Testis (tissue), 3 donors: ENCODE results near the gene NRBP1. TPM values are rescaled to one million over a fixed set of nuclear protein-coding genes. Genes with fewer than 3 reads are reported as not detected.

Source experiments
- DNase-seq: peaks from one replicate; pipeline ENCODE4 v3.0.0-alpha.2; 2019
- H3K27ac ChIP-seq, 2 donors: fragments of 200-600 bp; sonication (generic); one replicate each; pipeline ENCODE4 v1.5.1; 2019
- H3K27me3 ChIP-seq: fragments of 200-600 bp; sonication (generic); one replicate; pipeline ENCODE4 v1.5.1; 2019
- H3K36me3 ChIP-seq: fragments of 200-600 bp; sonication (generic); one replicate; pipeline ENCODE4 v1.5.1; 2017; ENCODE audit warnings: low read depth; ENCODE audit errors: missing control alignments
- H3K4me1 ChIP-seq: fragments of 200-600 bp; sonication (generic); one replicate; pipeline ENCODE4 v1.5.1; 2019
- H3K4me3 ChIP-seq, 2 donors: fragments of 200-600 bp; sonication (generic); one replicate each; pipeline ENCODE4 v1.5.1; 2017 to 2019
- H3K9me3 ChIP-seq: fragments of 200-600 bp; sonication (generic); one replicate; pipeline ENCODE4 v1.5.1; 2017
- CTCF ChIP-seq, 3 experiments: fragments of 450-650 bp in 2 of 3; fragments of 200-600 bp in 1 of 3; sonication (generic) in 1 of 3; IDR thresholded peaks; one replicate each; pipeline ENCODE4 v1.5.1; 2016 to 2019; ENCODE audit warnings: antibody characterized with exemption in 3 of 3, mild to moderate bottlenecking in 2 of 3, moderate library complexity in 1 of 3
- POLR2A ChIP-seq: fragments of 450-650 bp; IDR thresholded peaks from one replicate; pipeline ENCODE4 v1.6.1; 2017; ENCODE audit warnings: antibody characterized with exemption, mild to moderate bottlenecking, moderate library complexity
- WGBS, 2 donors: methylation state at CpG; one replicate each; pipeline ENCODE4 v1.1.5; 2018; 5-methylcytosine and 5-hydroxymethylcytosine counted together
- intact Hi-C: fragments of 100-400 bp; cut with DNase I; formaldehyde crosslinking; loops from one replicate; pipeline ENCODE4 v1.15.1; 2023; ENCODE audit warnings: low total_unique reads
- polyA plus RNA-seq: library from polyadenylated mRNA; stranded (reverse); fragments of 350-450 nt; fragmentation: Illumina TruSeq; extraction: RNeasy Lipid Tissue Mini Kit (QIAGEN cat#74804); gene quantifications from one replicate; pipeline ENCODE4 v1.2.3, GENCODE V29; 2014; ENCODE audit warnings: low read depth, low replicate concordance; ENCODE audit not compliant: insufficient read depth
- total RNA-seq, 2 donors: library from RNA; depleted of rRNA; stranded (reverse); fragments of >200 nt; gene quantifications; one replicate each; pipeline ENCODE4 v1.2.3, GENCODE V29; 2016

Gene NRBP1
- total and polyA plus RNA-seq, 3 donors from 2014 or later = 112 to 191 (median 139) TPM

DNA sequence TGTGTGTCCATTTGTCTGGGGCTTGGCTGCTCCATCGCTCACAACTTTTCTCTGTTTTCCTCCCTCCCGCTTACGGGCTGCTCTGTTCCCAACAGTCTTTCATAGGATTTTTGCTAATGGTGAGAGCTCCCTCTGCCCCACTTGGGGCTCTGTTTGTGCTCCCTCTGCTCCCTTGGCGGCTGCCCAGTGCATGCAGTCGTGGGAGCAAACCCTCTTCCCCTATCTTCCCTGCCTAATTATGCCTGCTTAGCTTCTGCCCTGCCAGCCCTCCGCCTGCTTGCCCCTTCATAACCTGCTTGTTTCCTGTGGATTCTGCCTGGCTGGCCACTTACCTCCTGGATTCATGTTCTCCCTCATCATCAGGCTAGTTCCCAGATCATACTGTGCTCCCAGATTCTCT, 7.2 kb downstream of the NRBP1 start:
- WGBS, 2 donors = 87 to 93% methylated on average over 6 of the region's 6 CpGs
- Histone ChIP-seq H3K36me3 (no peaks in the 10 kb centered on the region), H3K4me3 (no peak overlapping the region), H3K9me3 (no peaks in the 10 kb centered on the region), H3K27me3 (no peaks in the 10 kb centered on the region), H3K27ac (no peak overlapping the region), H3K4me1 (peaks cover 2% of the 10 kb centered on the region)
- intact Hi-C loops = no loop called here
- TF ChIP-seq CTCF (IDR thresholded peaks at IDR 0.05) (no peak), POLR2A (no peak)
- DNase-seq = no peak

- Histone ChIP-seq H3K9me3 (no peaks in the 10 kb centered on the region), H3K4me1 (peaks cover 23% of the 10 kb centered on the region), H3K4me3 (no peak overlapping the region), H3K27me3 (no peaks in the 10 kb centered on the region), H3K36me3 (no peaks in the 10 kb centered on the region), H3K27ac (no peak overlapping the region)
- DNase-seq = no peak
- intact Hi-C loops = no loop called here
- WGBS, 2 donors = 52 to 66% methylated on average over 10 of the region's 10 CpGs
- TF ChIP-seq CTCF (IDR thresholded peaks at IDR 0.05) (no peak), POLR2A (no peak)
Observed at GRCh38 chr2:27441226-27441926, 12.9 kb downstream of the NRBP1 start.

DNA sequence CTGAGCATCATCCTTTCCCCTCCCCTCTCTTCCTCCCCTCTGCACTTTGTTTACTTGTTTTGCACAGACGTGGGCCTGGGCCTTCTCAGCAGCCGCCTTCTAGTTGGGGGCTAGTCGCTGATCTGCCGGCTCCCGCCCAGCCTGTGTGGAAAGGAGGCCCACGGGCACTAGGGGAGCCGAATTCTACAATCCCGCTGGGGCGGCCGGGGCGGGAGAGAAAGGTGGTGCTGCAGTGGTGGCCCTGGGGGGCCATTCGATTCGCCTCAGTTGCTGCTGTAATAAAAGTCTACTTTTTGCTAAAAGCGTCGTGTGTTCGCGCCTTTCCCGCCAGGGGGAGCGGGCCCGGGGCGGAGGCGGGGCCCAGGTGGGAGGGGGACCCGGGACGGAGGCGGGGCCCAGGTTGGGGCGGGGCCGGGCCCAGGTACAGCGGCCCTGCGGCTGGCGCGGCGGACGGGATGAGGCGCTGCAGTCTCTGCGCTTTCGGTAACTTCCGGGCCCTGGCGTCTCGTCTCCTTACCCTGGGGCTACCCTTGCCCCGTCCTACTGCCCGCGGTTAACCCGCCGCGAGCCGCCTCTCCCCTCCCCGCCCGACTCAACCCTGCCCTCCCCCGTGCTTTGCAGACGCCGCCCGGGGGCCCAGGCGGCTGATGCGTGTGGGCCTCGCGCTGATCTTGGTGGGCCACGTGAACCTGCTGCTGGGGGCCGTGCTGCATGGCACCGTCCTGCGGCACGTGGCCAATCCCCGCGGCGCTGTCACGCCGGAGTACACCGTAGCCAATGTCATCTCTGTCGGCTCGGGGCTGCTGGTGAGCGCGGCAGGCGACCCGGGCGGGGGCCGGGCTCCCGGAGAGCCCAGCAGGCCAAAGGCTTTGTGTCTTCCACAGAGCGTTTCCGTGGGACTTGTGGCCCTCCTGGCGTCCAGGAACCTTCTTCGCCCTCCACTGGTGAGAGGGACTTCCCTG, 13.8 kb downstream of the NRBP1 start, which contains the start of gene KRTCAP3:
TSS of gene KRTCAP3 (plus strand) at position 424 of the 962 bp plus-strand sequence. CDS start at position 456, 32 bp downstream.
- no peaks in the 10 kb centered on the region for H3K27me3 ChIP-seq
- peak; percentile 39 for DNase-seq
- no peaks in the 10 kb centered on the region for H3K9me3 ChIP-seq
- intact Hi-C loops = no loop called here
- H3K4me1 ChIP-seq = peaks cover 23% of the 10 kb centered on the region
- 33 to 55% methylated on average over 3 to 52 of the region's 80 CpGs for WGBS, 2 donors
- no peaks in the 10 kb centered on the region for H3K36me3 ChIP-seq
- TF ChIP-seq CTCF (IDR thresholded peaks at IDR 0.05) = no peak
- TF ChIP-seq POLR2A = no peak
- peak within 1 kb of the TSS; percentile 32 to 51 for H3K4me3 ChIP-seq
- H3K27ac ChIP-seq = peak within 1 kb of the TSS in 1 of 2 donors; percentile 26

DNA sequence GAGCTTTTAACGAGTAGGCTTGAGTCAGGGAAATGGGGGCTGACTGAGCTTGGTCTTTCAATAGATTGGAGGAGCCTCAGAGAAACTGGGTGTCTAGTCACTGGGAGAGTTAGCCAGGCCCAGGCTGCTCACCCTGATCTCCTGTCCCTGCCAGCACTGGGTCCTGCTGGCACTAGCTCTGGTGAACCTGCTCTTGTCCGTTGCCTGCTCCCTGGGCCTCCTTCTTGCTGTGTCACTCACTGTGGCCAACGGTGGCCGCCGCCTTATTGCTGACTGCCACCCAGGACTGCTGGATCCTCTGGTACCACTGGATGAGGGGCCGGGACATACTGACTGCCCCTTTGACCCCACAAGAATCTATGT, 14.5 kb downstream of the NRBP1 start:
- H3K4me1 ChIP-seq = peaks cover 23% of the 10 kb centered on the region
- intact Hi-C loops = no loop called here
- peak overlapping the region in 1 of 2 donors; percentile 51 for H3K4me3 ChIP-seq
- peak overlapping the region in 1 of 2 donors; percentile 26 for H3K27ac ChIP-seq
- no peaks in the 10 kb centered on the region for H3K9me3 ChIP-seq
- no peaks in the 10 kb centered on the region for H3K36me3 ChIP-seq
- no peak for DNase-seq
- TF ChIP-seq CTCF (IDR thresholded peaks at IDR 0.05) (no peak), POLR2A (no peak)
- 50 to 60% methylated on average over 5 to 6 of the region's 6 CpGs for WGBS, 2 donors
- H3K27me3 ChIP-seq = no peaks in the 10 kb centered on the region
